D721Med (cell line): ENCODE measurements around the gene SPTSSB.
A peak's percentile ranks its signal among the peaks of the same experiment; 100 is the strongest.

Source experiments
- DNase-seq: peaks from one replicate; pipeline ENCODE4 v3.0.0; 2011; ENCODE audit warnings: low spot score; ENCODE audit not compliant: insufficient read length
- FAIRE-seq: peaks from 2 replicates; lab custom pipeline; 2011; peaks lifted over from hg19 to GRCh38; lab: Jason Lieb, UNC
- TF ChIP-seq, protein P1 (sequence below): IDR thresholded peaks from 2 replicates; pipeline ENCODE4 v1.5.1; 2012; ENCODE audit warnings: mild to moderate bottlenecking, control low read depth; ENCODE audit not compliant: insufficient read depth; ENCODE audit errors: missing control alignments

Gene SPTSSB

DNA sequence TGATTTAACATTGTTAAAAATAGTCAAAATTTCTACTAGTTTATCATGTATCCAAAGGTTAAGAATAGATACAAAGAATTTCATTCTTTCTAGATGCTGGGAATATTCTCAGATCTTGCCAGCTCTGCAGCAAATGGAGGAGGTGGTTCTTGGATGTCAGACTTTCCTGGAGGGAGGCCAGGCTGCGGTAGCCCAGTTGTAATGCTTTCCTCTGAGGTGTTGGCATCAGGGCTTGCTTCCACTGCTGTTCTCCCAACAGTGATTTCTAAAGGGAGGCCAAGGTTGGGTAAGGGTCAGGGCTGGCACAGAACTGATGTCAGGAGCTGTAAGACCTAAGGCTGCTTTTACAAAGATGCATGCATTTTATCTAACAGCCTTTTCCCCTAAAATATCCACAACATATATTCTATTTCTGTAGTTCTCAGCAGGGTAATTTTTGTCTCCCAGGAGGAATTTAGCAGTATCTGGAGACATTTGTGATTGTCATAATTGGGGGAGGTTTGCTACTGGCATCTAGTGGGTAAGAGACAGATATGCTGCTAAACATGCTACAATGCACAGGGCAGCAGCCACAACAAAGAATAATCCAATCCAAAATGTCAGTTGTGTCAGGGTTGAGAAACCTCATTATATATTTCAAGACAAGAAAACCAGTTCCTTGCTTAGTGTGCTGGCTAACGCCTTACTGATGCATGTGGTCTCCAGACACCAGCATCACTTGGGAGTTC lies 42.0 kb upstream of the SPTSSB start:
- FAIRE-seq: no peak
- no peak for DNase-seq
- TF ChIP-seq, protein P1, sequence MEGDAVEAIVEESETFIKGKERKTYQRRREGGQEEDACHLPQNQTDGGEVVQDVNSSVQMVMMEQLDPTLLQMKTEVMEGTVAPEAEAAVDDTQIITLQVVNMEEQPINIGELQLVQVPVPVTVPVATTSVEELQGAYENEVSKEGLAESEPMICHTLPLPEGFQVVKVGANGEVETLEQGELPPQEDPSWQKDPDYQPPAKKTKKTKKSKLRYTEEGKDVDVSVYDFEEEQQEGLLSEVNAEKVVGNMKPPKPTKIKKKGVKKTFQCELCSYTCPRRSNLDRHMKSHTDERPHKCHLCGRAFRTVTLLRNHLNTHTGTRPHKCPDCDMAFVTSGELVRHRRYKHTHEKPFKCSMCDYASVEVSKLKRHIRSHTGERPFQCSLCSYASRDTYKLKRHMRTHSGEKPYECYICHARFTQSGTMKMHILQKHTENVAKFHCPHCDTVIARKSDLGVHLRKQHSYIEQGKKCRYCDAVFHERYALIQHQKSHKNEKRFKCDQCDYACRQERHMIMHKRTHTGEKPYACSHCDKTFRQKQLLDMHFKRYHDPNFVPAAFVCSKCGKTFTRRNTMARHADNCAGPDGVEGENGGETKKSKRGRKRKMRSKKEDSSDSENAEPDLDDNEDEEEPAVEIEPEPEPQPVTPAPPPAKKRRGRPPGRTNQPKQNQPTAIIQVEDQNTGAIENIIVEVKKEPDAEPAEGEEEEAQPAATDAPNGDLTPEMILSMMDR: no peak

DNA sequence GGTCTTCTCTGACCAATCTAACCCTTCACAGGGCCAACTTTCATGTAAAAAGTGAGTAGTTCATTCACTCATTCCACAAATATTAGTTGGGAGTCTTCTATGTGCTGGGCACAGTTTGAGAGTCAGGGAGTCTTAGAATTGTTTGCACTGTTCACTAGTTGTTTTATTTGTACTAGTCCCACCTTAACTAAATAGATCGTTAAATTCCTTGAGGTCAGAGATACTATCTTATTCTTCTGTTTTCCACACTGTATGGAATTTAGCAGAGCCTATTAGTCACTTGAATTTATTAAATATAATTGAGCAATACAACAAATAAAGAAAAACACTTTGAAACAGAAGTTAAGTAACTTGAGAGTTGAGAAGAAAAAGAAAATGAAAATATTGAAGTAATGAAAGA lies 40.8 kb upstream of the SPTSSB start:
- TF ChIP-seq, protein P1: no peak
- FAIRE-seq (no peak), DNase-seq (no peak)

DNA sequence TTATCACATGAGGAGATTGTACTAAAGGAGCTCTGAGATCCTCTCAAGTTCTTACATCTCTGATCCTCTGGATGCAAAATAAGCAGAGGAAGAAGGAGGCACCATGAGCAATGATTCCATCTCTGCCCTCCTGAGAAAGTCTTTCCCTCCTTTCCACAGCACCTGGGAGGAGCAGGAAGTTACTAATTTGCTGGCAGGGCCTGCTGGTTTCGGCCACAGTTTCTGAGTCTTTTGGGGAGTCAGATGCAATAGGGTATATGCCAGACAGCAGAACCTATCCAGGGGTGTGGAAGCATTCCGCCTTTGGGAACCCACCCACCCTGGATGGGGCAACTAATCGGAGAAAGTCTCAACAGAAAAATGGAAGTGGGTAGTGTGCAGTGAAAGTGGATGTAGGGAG lies 38.5 kb upstream of the SPTSSB start:
- FAIRE-seq (no peak), DNase-seq (no peak)
- TF ChIP-seq, protein P1: no peak

DNA sequence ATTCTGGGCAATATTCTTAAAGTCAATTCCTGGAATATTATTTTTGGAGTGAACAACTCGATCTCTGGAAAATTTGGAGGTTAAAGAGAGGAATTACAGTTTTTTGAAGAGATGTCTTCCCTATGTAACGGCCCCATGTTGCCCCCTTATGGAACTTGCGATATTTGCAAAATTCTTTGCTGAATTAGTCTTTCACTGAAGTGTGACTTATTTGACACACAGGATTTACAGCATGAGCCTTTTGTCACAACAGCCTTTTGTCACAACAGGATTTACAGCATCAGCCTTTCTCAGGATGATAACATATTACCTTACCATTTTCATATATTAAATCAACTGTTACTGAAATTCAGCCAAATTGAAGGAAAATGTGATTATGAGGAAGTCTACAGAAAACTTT lies 37.8 kb upstream of the SPTSSB start:
- DNase-seq (no peak), FAIRE-seq (no peak)
- TF ChIP-seq, protein P1: peak; percentile 38

DNA sequence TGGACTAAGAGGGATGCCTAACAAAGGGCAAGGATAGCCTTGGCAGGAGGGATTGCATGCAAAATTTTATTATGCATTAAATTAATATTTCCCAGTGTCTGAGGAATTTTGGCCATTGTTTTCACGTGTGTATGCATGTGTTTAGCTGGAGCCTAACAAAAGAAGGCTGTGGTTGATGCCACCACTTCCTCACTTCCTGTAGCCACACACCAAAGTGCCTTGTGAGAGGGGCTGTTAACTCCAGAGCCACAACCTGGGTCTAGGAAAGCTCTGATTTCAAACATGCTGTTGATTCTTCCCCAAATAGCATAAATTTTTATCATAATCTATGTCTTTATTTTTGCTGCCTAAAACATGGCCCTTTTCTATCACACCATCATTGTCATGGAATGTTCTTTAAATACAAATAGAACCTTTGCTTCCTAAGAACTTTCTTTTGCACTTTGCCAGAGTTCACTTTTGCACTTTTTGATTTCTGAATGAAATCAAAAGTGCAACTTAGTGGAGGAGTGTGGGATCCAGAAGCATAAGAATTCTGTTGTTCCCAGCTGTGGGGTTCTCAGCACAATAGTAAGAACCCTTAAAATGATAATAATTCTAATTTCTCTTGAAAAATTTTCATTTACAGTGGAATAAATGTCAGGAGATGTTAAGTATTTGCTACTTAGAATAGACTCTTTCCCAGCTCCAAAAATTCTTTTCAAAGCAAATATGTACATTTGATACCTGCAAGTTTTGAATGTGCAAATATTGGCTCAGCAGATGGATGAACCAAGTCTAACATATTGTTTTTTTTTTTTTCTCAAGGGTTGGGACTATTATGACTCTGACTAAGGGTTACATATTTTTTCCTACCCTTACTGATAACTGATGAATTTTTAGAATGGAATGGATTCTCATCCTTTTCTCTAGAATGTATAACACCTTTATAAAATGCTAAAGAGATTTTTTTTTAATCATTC lies 35.6 kb upstream of the SPTSSB start:
- no peak for DNase-seq
- TF ChIP-seq, protein P1: no peak
- no peak for FAIRE-seq

DNA sequence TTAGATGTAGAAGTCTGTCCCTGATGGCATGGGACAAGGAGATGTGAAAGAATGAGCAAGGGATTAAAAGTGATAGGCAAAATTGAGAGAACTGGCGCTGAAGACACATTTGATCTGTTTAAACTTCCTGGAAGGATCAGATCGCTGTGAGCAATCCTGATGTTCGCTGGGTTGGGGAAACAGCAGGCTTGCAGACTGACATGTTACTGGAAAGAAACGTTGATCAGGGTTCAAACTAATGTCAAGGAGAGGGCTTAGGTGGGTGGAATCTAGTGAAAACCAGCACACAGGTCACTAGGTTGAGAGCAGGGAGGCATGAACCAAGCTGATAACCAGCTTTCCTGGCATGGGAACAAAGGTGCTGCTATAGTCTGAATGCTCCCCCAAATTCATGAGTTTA lies 34.5 kb upstream of the SPTSSB start:
- DNase-seq (no peak), FAIRE-seq (no peak)
- TF ChIP-seq, protein P1: no peak
